Measurements from ENCODE around the gene PCDHGA3. TPM values are rescaled to one million over a fixed set of nuclear protein-coding genes. Genes with fewer than 3 reads are reported as not detected.

The PCDHGA3 gene
- total RNA-seq, 1 experiment from 2014 or later, result not detected

DNA sequence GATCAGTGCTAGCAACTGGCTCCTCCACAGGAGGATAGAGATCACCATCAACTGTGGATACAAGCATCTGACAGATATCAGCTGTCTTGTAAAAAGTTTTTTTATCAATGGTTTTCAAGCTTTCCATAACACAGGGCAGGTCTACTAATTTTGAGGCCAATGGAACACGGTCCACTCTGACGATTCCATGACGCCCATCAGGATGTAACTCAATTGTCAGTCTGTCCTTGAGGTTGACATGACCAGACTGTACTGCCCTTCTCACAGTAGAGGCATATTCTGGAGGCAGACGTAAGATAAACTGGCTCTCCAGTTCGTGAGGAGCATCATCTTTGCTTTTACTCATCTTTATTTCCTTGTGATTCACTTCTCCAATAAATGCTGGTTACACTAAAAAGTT is 23.9 kb upstream of the PCDHGA3 start:
- H3K9me3 ChIP-seq (ENCODE audit: control insufficient read depth, insufficient read depth, low read depth, low read length), result peaks cover 53% of the 10 kb centered on the region
- POLR2A ChIA-PET, result interaction anchor here (1.4 kb wide), 1 partner anchor 11 kb away, joined by 4 read pairs; the partner anchor contains the start of gene PCDHGA1
- BruUV-seq (replicated peaks), result no TSS peak
- peak overlapping the region; percentile 96 for H3K27ac ChIP-seq (ENCODE audit: low read length)
- H3K4me1 ChIP-seq (ENCODE audit: control insufficient read depth, insufficient read depth, low read length), result no peaks in the 10 kb centered on the region
- intact Hi-C loops (cut with micrococcal nuclease; ENCODE audit: unreplicated experiment), result loop anchor here (10.0 kb wide), 1 partner anchor 55 kb away; no protein-coding TSS in a partner anchor
- peaks cover 2% of the 10 kb centered on the region for H3K36me3 ChIP-seq (ENCODE audit: control insufficient read depth, insufficient read depth, low read length)
- DNase-seq (ENCODE audit: low read depth, low spot score) (no peak), ATAC-seq (no peak)
- TF ChIP-seq TCF7L2 (IDR thresholded peaks at IDR 0.05; ENCODE audit: low read depth, low read length) (no peak), SIN3A (IDR thresholded peaks at IDR 0.05; ENCODE audit: borderline replicate concordance, insufficient read depth, low read depth, low read length) (no peak), POLR2AphosphoS5 (IDR thresholded peaks at IDR 0.05; ENCODE audit: low read depth, low read length) (no peak)
- TF ChIP-seq, protein P1, sequence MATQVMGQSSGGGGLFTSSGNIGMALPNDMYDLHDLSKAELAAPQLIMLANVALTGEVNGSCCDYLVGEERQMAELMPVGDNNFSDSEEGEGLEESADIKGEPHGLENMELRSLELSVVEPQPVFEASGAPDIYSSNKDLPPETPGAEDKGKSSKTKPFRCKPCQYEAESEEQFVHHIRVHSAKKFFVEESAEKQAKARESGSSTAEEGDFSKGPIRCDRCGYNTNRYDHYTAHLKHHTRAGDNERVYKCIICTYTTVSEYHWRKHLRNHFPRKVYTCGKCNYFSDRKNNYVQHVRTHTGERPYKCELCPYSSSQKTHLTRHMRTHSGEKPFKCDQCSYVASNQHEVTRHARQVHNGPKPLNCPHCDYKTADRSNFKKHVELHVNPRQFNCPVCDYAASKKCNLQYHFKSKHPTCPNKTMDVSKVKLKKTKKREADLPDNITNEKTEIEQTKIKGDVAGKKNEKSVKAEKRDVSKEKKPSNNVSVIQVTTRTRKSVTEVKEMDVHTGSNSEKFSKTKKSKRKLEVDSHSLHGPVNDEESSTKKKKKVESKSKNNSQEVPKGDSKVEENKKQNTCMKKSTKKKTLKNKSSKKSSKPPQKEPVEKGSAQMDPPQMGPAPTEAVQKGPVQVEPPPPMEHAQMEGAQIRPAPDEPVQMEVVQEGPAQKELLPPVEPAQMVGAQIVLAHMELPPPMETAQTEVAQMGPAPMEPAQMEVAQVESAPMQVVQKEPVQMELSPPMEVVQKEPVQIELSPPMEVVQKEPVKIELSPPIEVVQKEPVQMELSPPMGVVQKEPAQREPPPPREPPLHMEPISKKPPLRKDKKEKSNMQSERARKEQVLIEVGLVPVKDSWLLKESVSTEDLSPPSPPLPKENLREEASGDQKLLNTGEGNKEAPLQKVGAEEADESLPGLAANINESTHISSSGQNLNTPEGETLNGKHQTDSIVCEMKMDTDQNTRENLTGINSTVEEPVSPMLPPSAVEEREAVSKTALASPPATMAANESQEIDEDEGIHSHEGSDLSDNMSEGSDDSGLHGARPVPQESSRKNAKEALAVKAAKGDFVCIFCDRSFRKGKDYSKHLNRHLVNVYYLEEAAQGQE (IDR thresholded peaks at IDR 0.05; ENCODE audit: insufficient read depth in 1 of 2, low read depth in 2 of 2, low read length in 1 of 2), result no peak
- TF ChIP-seq, protein P2, sequence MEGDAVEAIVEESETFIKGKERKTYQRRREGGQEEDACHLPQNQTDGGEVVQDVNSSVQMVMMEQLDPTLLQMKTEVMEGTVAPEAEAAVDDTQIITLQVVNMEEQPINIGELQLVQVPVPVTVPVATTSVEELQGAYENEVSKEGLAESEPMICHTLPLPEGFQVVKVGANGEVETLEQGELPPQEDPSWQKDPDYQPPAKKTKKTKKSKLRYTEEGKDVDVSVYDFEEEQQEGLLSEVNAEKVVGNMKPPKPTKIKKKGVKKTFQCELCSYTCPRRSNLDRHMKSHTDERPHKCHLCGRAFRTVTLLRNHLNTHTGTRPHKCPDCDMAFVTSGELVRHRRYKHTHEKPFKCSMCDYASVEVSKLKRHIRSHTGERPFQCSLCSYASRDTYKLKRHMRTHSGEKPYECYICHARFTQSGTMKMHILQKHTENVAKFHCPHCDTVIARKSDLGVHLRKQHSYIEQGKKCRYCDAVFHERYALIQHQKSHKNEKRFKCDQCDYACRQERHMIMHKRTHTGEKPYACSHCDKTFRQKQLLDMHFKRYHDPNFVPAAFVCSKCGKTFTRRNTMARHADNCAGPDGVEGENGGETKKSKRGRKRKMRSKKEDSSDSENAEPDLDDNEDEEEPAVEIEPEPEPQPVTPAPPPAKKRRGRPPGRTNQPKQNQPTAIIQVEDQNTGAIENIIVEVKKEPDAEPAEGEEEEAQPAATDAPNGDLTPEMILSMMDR (IDR thresholded peaks at IDR 0.05), result no peak
- in situ Hi-C loops (cut with HindIII; ENCODE audit: low pct_unique_long_range_greater_than_20kb, low sequenced_read_pairs), result no loop called here
- CTCF ChIA-PET, result interaction anchor here (0.8 to 1.4 kb wide), 3 partner anchors 11 to 93 kb away, joined by 3 to 7 read pairs (median 4); partner anchors contain the start of genes PCDHGA1, PCDHGA10 and PCDHGB1
- H3K27me3 ChIP-seq (ENCODE audit: control insufficient read depth, insufficient read depth, low read length), result no peaks in the 10 kb centered on the region
- peak overlapping the region; percentile 82 to 91 for H3K4me3 ChIP-seq (ENCODE audit: low read depth in 2 of 2, low read length in 2 of 2)

DNA sequence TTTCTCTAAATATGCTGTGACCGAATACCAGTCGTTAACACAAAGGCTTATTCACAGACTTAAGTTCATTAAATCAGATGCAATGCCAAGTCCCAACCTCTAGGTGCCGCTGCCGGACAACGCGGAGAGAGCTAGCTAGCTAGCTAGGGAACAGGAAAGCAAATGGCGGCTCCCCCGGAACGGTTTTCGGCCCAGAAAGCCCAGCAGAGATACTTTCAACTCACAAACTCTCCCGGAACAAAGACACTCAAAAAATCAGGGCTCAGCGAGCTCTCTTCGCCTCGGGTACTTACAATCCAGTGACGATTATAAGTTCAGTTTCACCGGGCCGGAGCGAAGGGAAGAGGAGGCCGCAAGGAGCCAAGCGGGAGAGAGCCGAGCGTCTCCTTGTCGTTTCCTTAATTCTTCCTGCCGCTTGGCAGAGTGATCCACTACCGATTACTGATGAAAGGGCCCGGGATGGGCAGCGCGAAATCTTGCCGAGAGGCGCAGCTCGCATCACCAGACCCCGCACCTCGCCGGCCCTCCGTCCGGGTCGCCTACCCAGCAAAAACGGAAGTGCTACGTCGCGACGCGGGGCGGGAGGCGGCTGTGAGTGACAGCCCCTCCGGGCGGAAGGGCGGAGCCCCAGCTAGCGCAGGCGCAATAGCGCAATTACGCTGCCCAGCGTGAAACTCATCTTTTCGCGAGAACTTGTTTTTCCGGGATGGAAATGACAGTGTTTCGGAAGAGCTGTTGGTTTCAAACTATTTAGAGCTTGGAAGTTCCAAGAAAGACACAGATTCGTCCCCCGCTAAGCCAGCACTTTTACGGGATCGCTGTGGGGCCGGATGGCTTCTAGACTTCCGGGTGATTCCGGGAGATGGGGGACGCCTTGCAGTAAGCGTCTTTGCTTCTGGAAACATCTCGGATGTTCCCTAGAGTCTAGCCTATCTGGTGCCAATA is 23.1 kb upstream of the PCDHGA3 start, which contains the start of gene TAF7:
TSS of gene TAF7 (minus strand) at position 560 of the 945 bp plus-strand sequence. CDS start 740 bp downstream, outside the sequence.
- intact Hi-C loops (cut with micrococcal nuclease; ENCODE audit: unreplicated experiment), result no loop called here
- CTCF ChIA-PET, result interaction anchor here (0.8 to 1.4 kb wide), 4 partner anchors 10 to 112 kb away, joined by 3 to 7 read pairs (median 4); partner anchors contain the start of genes PCDHB12, PCDHGA1, PCDHGA10 and PCDHGB1

More for the DNA sequence above, 23.1 kb upstream of the PCDHGA3 start, which contains the start of gene TAF7:
- peak; percentile 84 for DNase-seq (ENCODE audit: low read depth, low spot score)
- POLR2A ChIA-PET, result interaction anchor here (0.6 to 1.4 kb wide), 3 partner anchors 10 to 567 kb away, joined by 3 to 14 read pairs (median 4); partner anchors contain the start of genes PCDHGA1 and PCDHGA3
- Histone ChIP-seq H3K4me3 (ENCODE audit: low read depth in 2 of 2, low read length in 2 of 2) (peak within 1 kb of the TSS; percentile 82 to 91), H3K27me3 (ENCODE audit: control insufficient read depth, insufficient read depth, low read length) (no peaks in the 10 kb centered on the region), H3K4me1 (ENCODE audit: control insufficient read depth, insufficient read depth, low read length) (no peaks in the 10 kb centered on the region), H3K36me3 (ENCODE audit: control insufficient read depth, insufficient read depth, low read length) (peaks cover 2% of the 10 kb centered on the region), H3K27ac (ENCODE audit: low read length) (peak within 1 kb of the TSS; percentile 96), H3K9me3 (ENCODE audit: control insufficient read depth, insufficient read depth, low read depth, low read length) (peaks cover 45% of the 10 kb centered on the region)
- peak; percentile 98 for ATAC-seq
- BruUV-seq (replicated peaks), result no TSS peak
- TF ChIP-seq, protein P1 (IDR thresholded peaks at IDR 0.05; ENCODE audit: insufficient read depth in 1 of 2, low read depth in 2 of 2, low read length in 1 of 2), result no peak; a peak in 1 of 4 replicates
- TF ChIP-seq POLR2AphosphoS5 (IDR thresholded peaks at IDR 0.05; ENCODE audit: low read depth, low read length), result peak; percentile 98
- TF ChIP-seq, protein P2 (IDR thresholded peaks at IDR 0.05), result peak; percentile 94
- peak; percentile 54; the same call in 1 of the 2 replicates for TF ChIP-seq TCF7L2 (IDR thresholded peaks at IDR 0.05; ENCODE audit: low read depth, low read length)
- no peak for TF ChIP-seq SIN3A (IDR thresholded peaks at IDR 0.05; ENCODE audit: borderline replicate concordance, insufficient read depth, low read depth, low read length)
- in situ Hi-C loops (cut with HindIII; ENCODE audit: low pct_unique_long_range_greater_than_20kb, low sequenced_read_pairs), result no loop called here
